RWPE2 (cell line): ENCODE measurements around the gene B3GAT1.

ENCODE experiments used
- ATAC-seq: fragments of 200-7000 bp; cut with Tn5 transposase; 3 replicates; pipeline ENCODE4 v1.9.1; 2021; ENCODE audit warnings: low read depth
- DNase-seq: peaks from one replicate; pipeline ENCODE4 v3.0.0-alpha.2; 2020; ENCODE audit warnings: low spot score
- H3K27ac ChIP-seq: fragments of 450-650 bp; 2 replicates; pipeline ENCODE4 v1.5.1; 2017; ENCODE audit warnings: mild to moderate bottlenecking; ENCODE audit not compliant: poor library complexity, severe bottlenecking
- H3K27me3 ChIP-seq: fragments of 250-450 bp; sonication (Bioruptor Pico); 2 replicates; pipeline ENCODE4 v1.5.1; 2021; ENCODE audit warnings: mild to moderate bottlenecking, moderate library complexity; ENCODE audit not compliant: insufficient read depth, poor library complexity, severe bottlenecking
- H3K36me3 ChIP-seq: fragments of 250-450 bp; sonication (Bioruptor Pico); 2 replicates; pipeline ENCODE4 v1.5.1; 2020; ENCODE audit warnings: low read depth, mild to moderate bottlenecking, moderate library complexity
- H3K4me1 ChIP-seq: fragments of 250-450 bp; sonication (Bioruptor Pico); 2 replicates; pipeline ENCODE4 v1.5.1; 2021; ENCODE audit warnings: mild to moderate bottlenecking, moderate library complexity; ENCODE audit not compliant: insufficient read depth, poor library complexity, severe bottlenecking
- H3K4me3 ChIP-seq: fragments of 250-450 bp; sonication (Bioruptor Pico); 2 replicates; pipeline ENCODE4 v1.5.1; 2021; ENCODE audit warnings: mild to moderate bottlenecking, moderate library complexity; ENCODE audit not compliant: severe bottlenecking
- H3K9me3 ChIP-seq: fragments of 250-450 bp; sonication (Bioruptor Pico); 2 replicates; pipeline ENCODE4 v1.5.1; 2021; ENCODE audit warnings: mild to moderate bottlenecking, moderate library complexity; ENCODE audit not compliant: severe bottlenecking
- CTCF ChIP-seq: fragments of 450-650 bp; IDR thresholded peaks from one replicate; pipeline ENCODE4 v1.5.1; 2017; ENCODE audit warnings: mild to moderate bottlenecking, moderate library complexity; ENCODE audit not compliant: poor library complexity, severe bottlenecking

B3GAT1 gene

GRCh38 chr11:134374891-134375550 lies 37.0 kb downstream of the B3GAT1 start:
- no peaks in the 10 kb centered on the region for H3K36me3 ChIP-seq
- no peaks in the 10 kb centered on the region for H3K4me1 ChIP-seq
- H3K9me3 ChIP-seq = no peaks in the 10 kb centered on the region
- ATAC-seq = no peak
- no peaks in the 10 kb centered on the region for H3K27me3 ChIP-seq
- DNase-seq = peak; percentile 41
- no peak overlapping the region for H3K4me3 ChIP-seq
- TF ChIP-seq CTCF = no peak
- no peak overlapping the region for H3K27ac ChIP-seq

GRCh38 chr11:134374171-134374570 lies 37.9 kb downstream of the B3GAT1 start:
- H3K4me3 ChIP-seq = no peak overlapping the region
- H3K9me3 ChIP-seq = no peaks in the 10 kb centered on the region
- ATAC-seq (no peak), DNase-seq (peak; percentile 17)
- no peaks in the 10 kb centered on the region for H3K4me1 ChIP-seq
- no peak overlapping the region for H3K27ac ChIP-seq
- no peak for TF ChIP-seq CTCF
- H3K27me3 ChIP-seq = no peaks in the 10 kb centered on the region
- H3K36me3 ChIP-seq = no peaks in the 10 kb centered on the region

- no peak overlapping the region for H3K27ac ChIP-seq
- DNase-seq = peak; percentile 34
- no peaks in the 10 kb centered on the region for H3K27me3 ChIP-seq
- no peaks in the 10 kb centered on the region for H3K36me3 ChIP-seq
- ATAC-seq = no peak
- no peak overlapping the region for H3K4me3 ChIP-seq
- no peaks in the 10 kb centered on the region for H3K4me1 ChIP-seq
- H3K9me3 ChIP-seq = no peaks in the 10 kb centered on the region
- TF ChIP-seq CTCF = no peak
These were observed 38.4 kb downstream of the B3GAT1 start for GRCh38 chr11:134373591-134374052.

GRCh38 chr11:134372961-134373360 lies 39.1 kb downstream of the B3GAT1 start:
- Histone ChIP-seq H3K27ac (no peak overlapping the region), H3K27me3 (no peaks in the 10 kb centered on the region), H3K4me3 (no peak overlapping the region), H3K9me3 (no peaks in the 10 kb centered on the region), H3K4me1 (no peaks in the 10 kb centered on the region), H3K36me3 (no peaks in the 10 kb centered on the region)
- TF ChIP-seq CTCF = no peak
- peak; percentile 23; the same call in 1 of the 3 replicates for ATAC-seq
- DNase-seq = no peak

GRCh38 chr11:134372536-134372935 lies 39.5 kb downstream of the B3GAT1 start:
- Histone ChIP-seq H3K36me3 (no peaks in the 10 kb centered on the region), H3K27me3 (no peaks in the 10 kb centered on the region), H3K4me3 (no peak overlapping the region), H3K4me1 (no peaks in the 10 kb centered on the region), H3K27ac (no peak overlapping the region), H3K9me3 (no peaks in the 10 kb centered on the region)
- ATAC-seq = no peak
- peak; percentile 24 for DNase-seq
- no peak for TF ChIP-seq CTCF
